Sigmoid colon (tissue), 7 donors: ENCODE measurements around the gene MGMT. TPM values are rescaled to one million over a fixed set of nuclear protein-coding genes. Genes with fewer than 3 reads are reported as not detected.

ENCODE experiments used
- DNase-seq: peaks from one replicate; pipeline ENCODE4 v3.0.0-alpha.2; 2019
- H3K27ac ChIP-seq, 4 donors: fragments of 200-600 bp; sonication (generic); one replicate each; pipeline ENCODE4 v1.5.1; 2016 to 2019; ENCODE audit warnings: mild to moderate bottlenecking in 1 of 4
- H3K27me3 ChIP-seq, 3 donors: fragments of 200-600 bp; sonication (generic); one replicate each; pipeline ENCODE4 v1.5.1; 2019; ENCODE audit warnings: mild to moderate bottlenecking in 1 of 3
- H3K36me3 ChIP-seq, 4 donors: fragments of 200-600 bp; sonication (generic); one replicate each; pipeline ENCODE4 v1.5.1; 2016 to 2019
- H3K4me1 ChIP-seq, 4 donors: fragments of 200-600 bp; sonication (generic); one replicate each; pipeline ENCODE4 v1.5.1; 2017 to 2019
- H3K4me3 ChIP-seq, 4 donors: fragments of 200-600 bp; sonication (generic); one replicate each; pipeline ENCODE4 v1.5.1; 2017 to 2019; ENCODE audit warnings: mild to moderate bottlenecking in 2 of 4, moderate library complexity in 1 of 4
- H3K9me3 ChIP-seq, 4 donors: fragments of 200-600 bp in 3 of 4; sonication (generic) in 3 of 4; one replicate each; pipeline versions ENCODE4 v1.5.1 to v1.6.1; 2013 to 2019
- EP300 ChIP-seq, 4 donors: sonication (generic); formaldehyde crosslinking; IDR thresholded peaks; one replicate each; pipeline ENCODE4 v1.6.1; 2017; ENCODE audit warnings: antibody characterized with exemption in 4 of 4
- POLR2A ChIP-seq, 2 donors: fragments of 450-650 bp; IDR thresholded peaks; one replicate each; pipeline ENCODE4 v1.6.1; 2016; ENCODE audit warnings: antibody characterized with exemption in 2 of 2, mild to moderate bottlenecking in 2 of 2, moderate library complexity in 2 of 2
- POLR2AphosphoS5 ChIP-seq, 4 donors: sonication (generic); formaldehyde crosslinking; IDR thresholded peaks; one replicate each; pipeline ENCODE4 v1.6.1; 2017; ENCODE audit warnings: antibody characterized with exemption in 4 of 4
- WGBS, 2 donors: extraction: QIAGEN DNeasy Blood & Tissue Kit; methylation state at CpG; one replicate each; pipeline ENCODE4 v1.1.7; 2013; 5-methylcytosine and 5-hydroxymethylcytosine counted together
- intact Hi-C: fragments of 100-400 bp; cut with DNase I; formaldehyde crosslinking; loops from one replicate; pipeline ENCODE4 v1.15.1; 2023
- polyA plus RNA-seq, 3 donors: library from polyadenylated mRNA; stranded (reverse); fragments of 200-250 nt; gene quantifications; one replicate each; pipeline ENCODE4 v1.2.3, GENCODE V29; 2013
- total RNA-seq, 4 donors: library from RNA; depleted of rRNA; stranded (reverse); fragments of >200 nt; gene quantifications; one replicate each; pipeline ENCODE4 v1.1.0, GENCODE V29; 2016
- TF ChIP-seq, protein P1 (sequence below), 4 experiments: fragments of 450-650 bp in 3 of 4; fragments of 200-600 bp in 1 of 4; IDR thresholded peaks; one replicate each; pipeline ENCODE4 v1.5.1; 2016 to 2019; ENCODE audit warnings: antibody characterized with exemption in 4 of 4, mild to moderate bottlenecking in 3 of 4, moderate library complexity in 2 of 4
- donor health status: healthy with polysubstance abuse.
- donor health status: Bipolar disorder and iron deficiency.
- donor health status: healthy.

The MGMT gene
- total and polyA plus RNA-seq, 7 donors: 7.2 to 40.3 (median 24.3) TPM

- H3K4me1 ChIP-seq: peaks cover 0 to 10% (median 5%) of the 10 kb centered on the region in 4 donors
- H3K27me3 ChIP-seq: no peaks in the 10 kb centered on the region
- intact Hi-C loops: no loop called here
- no peak for DNase-seq
- no peaks in the 10 kb centered on the region for H3K36me3 ChIP-seq
- TF ChIP-seq EP300 (IDR thresholded peaks at IDR 0.05) (no peak), POLR2A (IDR thresholded peaks at IDR 0.05) (no peak), POLR2AphosphoS5 (IDR thresholded peaks at IDR 0.05) (no peak)
- TF ChIP-seq, protein P1, sequence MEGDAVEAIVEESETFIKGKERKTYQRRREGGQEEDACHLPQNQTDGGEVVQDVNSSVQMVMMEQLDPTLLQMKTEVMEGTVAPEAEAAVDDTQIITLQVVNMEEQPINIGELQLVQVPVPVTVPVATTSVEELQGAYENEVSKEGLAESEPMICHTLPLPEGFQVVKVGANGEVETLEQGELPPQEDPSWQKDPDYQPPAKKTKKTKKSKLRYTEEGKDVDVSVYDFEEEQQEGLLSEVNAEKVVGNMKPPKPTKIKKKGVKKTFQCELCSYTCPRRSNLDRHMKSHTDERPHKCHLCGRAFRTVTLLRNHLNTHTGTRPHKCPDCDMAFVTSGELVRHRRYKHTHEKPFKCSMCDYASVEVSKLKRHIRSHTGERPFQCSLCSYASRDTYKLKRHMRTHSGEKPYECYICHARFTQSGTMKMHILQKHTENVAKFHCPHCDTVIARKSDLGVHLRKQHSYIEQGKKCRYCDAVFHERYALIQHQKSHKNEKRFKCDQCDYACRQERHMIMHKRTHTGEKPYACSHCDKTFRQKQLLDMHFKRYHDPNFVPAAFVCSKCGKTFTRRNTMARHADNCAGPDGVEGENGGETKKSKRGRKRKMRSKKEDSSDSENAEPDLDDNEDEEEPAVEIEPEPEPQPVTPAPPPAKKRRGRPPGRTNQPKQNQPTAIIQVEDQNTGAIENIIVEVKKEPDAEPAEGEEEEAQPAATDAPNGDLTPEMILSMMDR (IDR thresholded peaks at IDR 0.05): no peak
- H3K27ac ChIP-seq: no peak overlapping the region
- WGBS, 2 donors: 88 to 92% methylated on average over 18 of the region's 18 CpGs
- no peak overlapping the region for H3K4me3 ChIP-seq
- no peaks in the 10 kb centered on the region for H3K9me3 ChIP-seq
Observed at GRCh38 chr10:129501652-129502436, 34.8 kb downstream of the MGMT start.

DNA sequence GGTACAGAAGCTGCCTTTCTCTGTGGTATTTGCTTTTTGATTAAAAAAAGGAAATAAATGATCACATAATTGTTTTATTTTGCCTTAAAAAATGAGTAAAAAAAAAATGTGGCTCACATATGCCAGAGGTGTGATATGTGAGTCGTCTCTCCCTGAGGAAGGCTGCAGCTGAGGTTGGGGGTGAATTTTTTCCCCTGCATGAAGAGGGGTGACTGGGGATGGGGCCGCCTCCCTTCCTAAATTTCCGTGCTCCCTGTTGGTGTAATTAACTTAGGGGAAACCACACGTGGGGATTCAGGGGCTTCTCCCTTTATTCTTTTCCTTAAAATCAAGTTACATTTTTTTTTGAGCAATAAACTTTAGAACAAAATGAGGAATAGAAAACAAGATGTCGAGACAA is 35.4 kb downstream of the MGMT start:
- Histone ChIP-seq H3K4me3 (no peak overlapping the region), H3K4me1 (peaks cover 0 to 16% (median 11%) of the 10 kb centered on the region in 4 donors), H3K27me3 (no peaks in the 10 kb centered on the region), H3K27ac (no peak overlapping the region), H3K36me3 (no peaks in the 10 kb centered on the region), H3K9me3 (no peaks in the 10 kb centered on the region)
- 83 to 87% methylated on average over 5 of the region's 5 CpGs for WGBS, 2 donors
- intact Hi-C loops: no loop called here
- no peak for DNase-seq
- TF ChIP-seq, protein P1 (IDR thresholded peaks at IDR 0.05): no peak
- TF ChIP-seq EP300 (IDR thresholded peaks at IDR 0.05) (no peak), POLR2A (IDR thresholded peaks at IDR 0.05) (no peak), POLR2AphosphoS5 (IDR thresholded peaks at IDR 0.05) (no peak)

DNA sequence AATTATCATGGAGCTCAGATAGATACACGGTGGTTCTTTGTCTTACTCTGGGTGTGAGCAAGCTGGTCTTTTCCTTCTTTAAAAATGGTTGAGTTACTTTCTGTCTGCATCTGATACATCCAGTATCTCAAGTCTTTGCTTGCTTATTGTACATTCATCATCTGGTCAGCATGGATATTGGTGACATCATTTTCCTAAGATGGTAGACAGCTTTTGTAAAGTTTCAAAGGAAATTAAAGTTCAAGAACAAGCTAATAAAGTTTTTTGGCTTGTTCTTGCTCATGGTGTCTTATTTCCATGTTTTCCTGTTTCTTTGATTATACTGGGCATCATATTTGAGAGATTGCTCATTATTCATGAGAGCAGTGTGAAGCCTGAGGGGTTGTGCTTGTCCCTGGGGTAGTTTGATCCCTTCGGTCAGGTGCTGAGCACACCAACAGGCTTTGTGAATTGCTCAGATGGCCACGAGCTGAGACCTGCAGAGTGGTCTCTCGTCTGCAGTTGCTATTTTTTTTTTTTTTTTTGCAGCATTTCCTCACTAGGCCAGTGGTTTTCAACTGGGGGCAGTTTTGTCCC is 38.5 kb downstream of the MGMT start:
- H3K4me3 ChIP-seq: no peak overlapping the region
- no peak overlapping the region for H3K27ac ChIP-seq
- H3K9me3 ChIP-seq: no peaks in the 10 kb centered on the region
- intact Hi-C loops: no loop called here
- WGBS, 2 donors: 40 to 58% methylated on average over 4 of the region's 4 CpGs
- no peaks in the 10 kb centered on the region for H3K27me3 ChIP-seq
- TF ChIP-seq, protein P1 (IDR thresholded peaks at IDR 0.05): no peak
- no peak for TF ChIP-seq EP300 (IDR thresholded peaks at IDR 0.05)
- no peak for TF ChIP-seq POLR2A (IDR thresholded peaks at IDR 0.05)
- TF ChIP-seq POLR2AphosphoS5 (IDR thresholded peaks at IDR 0.05): no peak
- H3K4me1 ChIP-seq: peaks cover 0 to 24% (median 15%) of the 10 kb centered on the region in 4 donors
- no peak for DNase-seq
- H3K36me3 ChIP-seq: no peaks in the 10 kb centered on the region

GRCh38 chr10:129506101-129506797 is 39.2 kb downstream of the MGMT start:
- TF ChIP-seq EP300 (IDR thresholded peaks at IDR 0.05) (no peak), POLR2A (IDR thresholded peaks at IDR 0.05) (no peak), POLR2AphosphoS5 (IDR thresholded peaks at IDR 0.05) (no peak)
- TF ChIP-seq, protein P1 (IDR thresholded peaks at IDR 0.05): no peak
- peaks cover 0 to 24% (median 15%) of the 10 kb centered on the region in 4 donors for H3K4me1 ChIP-seq
- no peaks in the 10 kb centered on the region for H3K36me3 ChIP-seq
- 81 to 88% methylated on average over 14 of the region's 14 CpGs for WGBS, 2 donors
- DNase-seq: no peak
- no peaks in the 10 kb centered on the region for H3K27me3 ChIP-seq
- no peak overlapping the region for H3K4me3 ChIP-seq
- no peak overlapping the region for H3K27ac ChIP-seq
- intact Hi-C loops: no loop called here
- no peaks in the 10 kb centered on the region for H3K9me3 ChIP-seq
